ENCODE data around the gene AKT2.

DNA sequence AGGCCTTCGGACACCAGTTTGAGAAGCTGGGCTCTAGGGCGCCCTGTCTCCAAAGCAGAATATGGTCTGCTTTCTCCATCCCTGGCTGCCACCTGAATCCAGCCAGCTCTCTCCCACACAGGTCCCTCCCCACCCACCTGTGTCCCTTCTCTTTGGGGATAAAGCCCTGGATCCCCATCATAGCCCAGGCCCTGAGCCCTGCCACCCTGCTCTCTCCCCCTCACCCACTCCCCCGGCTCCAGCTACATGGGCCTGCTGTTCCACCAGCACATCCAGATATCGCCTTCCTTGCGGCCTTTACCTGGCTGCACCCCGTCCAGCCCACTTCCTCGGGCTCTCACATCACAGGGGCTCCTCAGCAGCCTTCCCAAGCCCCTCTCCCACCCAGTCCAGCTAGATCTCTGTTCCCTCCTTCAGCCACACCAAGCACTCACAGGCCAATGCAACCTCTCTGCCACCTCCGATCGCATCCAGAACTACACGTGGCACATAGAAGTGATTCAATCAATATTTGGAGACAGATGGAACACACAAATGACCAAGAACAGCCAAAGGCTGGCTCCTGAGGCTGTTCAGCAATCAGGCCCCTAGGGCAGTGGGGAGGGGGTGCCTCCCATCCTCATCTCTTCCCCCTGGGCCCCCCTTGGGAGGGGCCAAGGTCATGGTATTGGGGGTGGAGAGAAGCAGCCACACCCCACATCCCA, 7.6 kb downstream of the AKT2 start:
- TF ChIP-seq, protein P1, sequence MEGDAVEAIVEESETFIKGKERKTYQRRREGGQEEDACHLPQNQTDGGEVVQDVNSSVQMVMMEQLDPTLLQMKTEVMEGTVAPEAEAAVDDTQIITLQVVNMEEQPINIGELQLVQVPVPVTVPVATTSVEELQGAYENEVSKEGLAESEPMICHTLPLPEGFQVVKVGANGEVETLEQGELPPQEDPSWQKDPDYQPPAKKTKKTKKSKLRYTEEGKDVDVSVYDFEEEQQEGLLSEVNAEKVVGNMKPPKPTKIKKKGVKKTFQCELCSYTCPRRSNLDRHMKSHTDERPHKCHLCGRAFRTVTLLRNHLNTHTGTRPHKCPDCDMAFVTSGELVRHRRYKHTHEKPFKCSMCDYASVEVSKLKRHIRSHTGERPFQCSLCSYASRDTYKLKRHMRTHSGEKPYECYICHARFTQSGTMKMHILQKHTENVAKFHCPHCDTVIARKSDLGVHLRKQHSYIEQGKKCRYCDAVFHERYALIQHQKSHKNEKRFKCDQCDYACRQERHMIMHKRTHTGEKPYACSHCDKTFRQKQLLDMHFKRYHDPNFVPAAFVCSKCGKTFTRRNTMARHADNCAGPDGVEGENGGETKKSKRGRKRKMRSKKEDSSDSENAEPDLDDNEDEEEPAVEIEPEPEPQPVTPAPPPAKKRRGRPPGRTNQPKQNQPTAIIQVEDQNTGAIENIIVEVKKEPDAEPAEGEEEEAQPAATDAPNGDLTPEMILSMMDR (IDR thresholded peaks at IDR 0.05): no peak
- no peak for TF ChIP-seq POLR2AphosphoS5 (IDR thresholded peaks at IDR 0.05)
